NCI-H2196 (cell line): ENCODE measurements around the gene TCF23.
A peak's percentile ranks its signal among the peaks of the same experiment; 100 is the strongest.
"Not testable (repeated sequence)": the region's sequence is repeated elsewhere in the genome, so short reads cannot be mapped to it uniquely, and the experiment has no call there.

ENCODE experiments used
- DNase-seq: peaks from one replicate; lab custom pipeline; 2025; ENCODE audit not compliant: unreplicated experiment; lab: John Stamatoyannopoulos, UW

The TCF23 gene

DNA sequence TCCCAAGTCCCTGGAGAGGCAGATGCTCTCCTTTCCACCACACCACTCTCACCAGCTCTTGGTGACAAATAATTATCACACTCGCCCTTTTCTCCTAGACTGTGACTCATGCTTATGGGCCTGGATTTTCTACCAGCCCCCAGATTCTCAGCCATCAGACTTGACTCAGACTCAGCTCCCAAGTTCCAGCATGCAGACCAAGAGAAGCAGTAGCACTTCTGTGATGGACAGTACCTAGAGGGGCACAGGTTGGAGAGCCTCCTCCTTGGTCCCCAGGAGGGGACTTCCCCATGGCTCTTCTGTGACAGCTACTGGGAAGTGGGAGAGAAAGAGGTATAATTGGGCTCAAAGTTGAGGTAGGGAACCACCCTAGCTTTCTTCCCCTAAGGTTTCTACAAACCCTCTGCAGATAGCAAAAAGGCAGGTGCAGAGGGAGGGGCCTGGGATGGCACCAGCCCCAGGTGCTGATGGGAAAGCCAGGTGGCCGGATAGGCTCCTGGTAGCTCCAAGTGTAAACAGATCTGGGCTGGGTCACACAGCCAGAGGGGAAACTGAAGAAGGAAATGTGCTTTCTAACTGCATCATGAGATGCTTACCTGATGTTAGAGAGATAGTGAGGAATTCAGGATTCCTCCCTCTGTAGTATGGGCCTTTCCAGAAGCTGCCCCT lies 4.1 kb downstream of the TCF23 start:
- peak; percentile 70 for DNase-seq

DNA sequence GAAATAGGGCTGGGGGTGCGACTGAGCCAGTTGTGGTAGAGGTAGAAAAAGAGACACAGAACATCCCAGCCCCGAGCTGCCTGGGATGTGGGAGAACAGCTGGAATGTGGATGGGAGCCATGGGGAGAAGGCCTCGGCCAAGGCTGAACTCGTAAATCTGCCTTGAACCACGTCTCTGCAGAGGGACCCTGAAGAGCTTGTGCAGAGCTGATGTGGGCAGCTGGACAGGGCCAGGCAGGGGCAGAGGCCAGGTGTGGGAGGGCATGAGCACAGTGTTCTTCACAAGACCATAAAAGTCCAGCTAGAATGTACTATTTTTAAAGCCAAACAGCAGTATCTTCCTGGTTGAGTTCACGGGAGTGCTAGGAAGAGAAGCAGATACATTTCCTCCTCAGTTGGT lies 5.7 kb downstream of the TCF23 start:
- DNase-seq = no peak

DNA sequence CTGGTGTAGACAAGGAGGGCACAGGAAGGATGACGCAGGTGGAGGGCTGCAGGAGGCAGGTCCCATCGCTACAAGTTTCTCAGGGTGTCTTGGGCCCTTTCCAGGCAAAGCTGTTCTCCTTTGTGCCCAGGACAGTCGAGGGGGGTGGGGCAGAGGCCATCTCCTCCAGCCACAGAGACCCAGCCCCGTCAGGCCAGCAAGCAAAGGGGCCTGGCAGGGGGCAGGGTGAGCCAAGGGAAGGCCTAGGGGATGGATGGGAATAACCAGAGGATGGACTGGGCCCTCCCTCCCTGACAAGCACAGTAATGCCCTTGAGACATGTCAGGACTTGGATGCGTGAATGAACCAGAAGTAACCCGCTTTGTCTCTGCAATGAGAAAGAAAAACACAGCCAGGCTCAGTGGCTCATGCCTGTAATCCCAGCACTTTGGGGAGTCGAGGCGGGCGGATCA lies 6.3 kb downstream of the TCF23 start:
- DNase-seq = no peak

DNA sequence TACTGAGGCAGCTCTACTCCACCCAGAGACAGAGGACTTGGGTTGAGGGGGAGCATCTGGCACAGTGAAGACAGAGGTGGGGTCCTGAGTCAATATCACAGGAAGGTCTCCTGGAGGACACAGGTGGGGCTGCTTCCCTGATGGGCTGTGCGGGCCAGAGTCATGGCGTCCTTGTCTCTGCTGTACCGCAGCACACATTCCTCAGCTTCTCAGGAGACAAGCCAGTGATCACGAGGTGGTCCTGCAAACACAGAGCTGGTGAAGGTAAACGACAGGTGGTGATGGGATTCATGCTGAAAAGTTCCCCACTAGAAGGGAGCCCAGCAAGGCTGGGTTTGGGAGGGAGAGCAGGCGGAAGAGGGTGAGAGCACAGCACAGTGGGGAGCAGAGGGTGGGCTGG lies 9.7 kb downstream of the TCF23 start:
- DNase-seq = no peak

DNA sequence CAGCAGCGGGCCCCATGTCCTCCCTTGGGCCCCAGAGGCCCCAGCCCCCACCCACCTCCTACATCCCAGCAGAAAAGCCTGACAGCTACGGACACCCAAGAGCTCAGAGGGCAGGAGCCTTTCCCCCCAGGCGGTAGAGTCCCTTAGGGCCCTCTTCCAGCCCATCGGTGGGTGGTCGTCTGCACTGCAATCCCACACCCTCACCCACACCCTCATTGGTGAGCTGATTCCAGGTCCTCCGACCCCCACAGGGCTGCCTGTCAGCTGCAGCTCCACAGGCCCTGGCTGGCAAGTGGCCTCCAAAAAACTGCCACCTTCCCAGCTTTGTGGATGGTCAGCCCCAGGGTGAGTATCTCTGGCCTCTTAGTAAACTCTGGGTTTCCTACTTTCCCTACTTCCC lies 10.5 kb downstream of the TCF23 start:
- DNase-seq = no peak

DNA sequence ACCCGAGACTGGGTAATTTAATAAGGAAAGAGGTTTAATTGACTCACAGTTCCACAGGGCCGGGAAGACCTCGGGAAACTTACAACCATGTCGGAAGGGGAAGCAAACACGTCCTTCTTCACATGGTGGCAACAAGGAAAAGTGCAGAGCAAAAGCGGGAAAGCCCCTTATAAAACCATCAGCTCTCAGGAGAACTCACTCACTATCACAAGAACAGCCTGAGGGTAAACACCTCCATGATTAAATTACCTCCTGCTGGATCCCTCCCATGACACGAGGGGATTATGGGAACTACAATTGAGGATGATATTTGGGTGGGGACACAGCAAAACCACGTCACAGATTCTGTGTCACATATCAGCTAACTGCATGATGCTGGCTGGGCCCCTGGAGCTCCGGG lies 11.4 kb downstream of the TCF23 start:
- DNase-seq = no peak

DNA sequence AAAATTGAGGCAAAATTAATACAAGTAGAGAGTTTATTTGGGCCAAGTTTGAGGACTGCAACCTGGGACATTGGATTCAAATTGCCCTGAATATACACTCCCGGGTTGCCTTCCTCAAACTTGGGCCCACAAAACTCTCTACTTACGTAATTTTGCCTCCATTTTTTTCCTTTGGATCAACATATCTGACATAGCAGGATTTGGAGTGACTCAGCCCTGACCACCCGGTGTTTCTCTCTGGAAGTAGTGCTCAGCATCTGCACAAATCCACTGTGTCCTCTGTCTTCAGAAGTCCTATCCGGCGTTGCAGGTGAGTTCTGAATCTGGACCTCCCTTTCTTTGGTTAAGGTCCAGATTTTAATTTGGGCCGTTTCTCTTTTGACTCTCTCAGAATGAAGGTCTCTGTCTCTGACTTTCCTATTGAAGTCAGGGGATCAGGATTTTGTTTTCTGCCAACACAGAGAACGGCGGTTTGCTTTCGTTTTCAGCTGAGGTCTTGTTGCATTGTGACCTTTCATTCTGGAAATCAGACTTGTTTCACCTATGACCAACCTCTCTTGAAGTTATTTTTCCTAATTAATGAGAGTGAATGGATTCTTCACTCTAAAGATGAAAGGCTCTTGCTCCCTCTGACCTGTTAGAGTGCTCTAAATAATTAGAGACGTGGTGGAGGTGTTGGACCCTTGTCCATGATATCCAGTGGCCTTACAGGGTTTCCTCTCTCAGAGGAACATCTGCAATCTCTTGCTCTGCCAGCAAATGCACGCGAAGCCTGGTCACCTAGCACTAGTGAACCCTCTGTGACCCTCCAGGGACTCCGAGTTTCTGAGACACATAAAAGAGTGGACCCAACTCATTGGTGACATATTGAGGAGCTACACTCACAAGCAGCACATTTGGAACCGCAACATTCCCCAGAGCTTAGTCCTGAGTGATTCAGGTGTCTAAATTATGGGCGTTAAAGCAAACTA lies 13.6 kb downstream of the TCF23 start:
- no peak for DNase-seq

DNA sequence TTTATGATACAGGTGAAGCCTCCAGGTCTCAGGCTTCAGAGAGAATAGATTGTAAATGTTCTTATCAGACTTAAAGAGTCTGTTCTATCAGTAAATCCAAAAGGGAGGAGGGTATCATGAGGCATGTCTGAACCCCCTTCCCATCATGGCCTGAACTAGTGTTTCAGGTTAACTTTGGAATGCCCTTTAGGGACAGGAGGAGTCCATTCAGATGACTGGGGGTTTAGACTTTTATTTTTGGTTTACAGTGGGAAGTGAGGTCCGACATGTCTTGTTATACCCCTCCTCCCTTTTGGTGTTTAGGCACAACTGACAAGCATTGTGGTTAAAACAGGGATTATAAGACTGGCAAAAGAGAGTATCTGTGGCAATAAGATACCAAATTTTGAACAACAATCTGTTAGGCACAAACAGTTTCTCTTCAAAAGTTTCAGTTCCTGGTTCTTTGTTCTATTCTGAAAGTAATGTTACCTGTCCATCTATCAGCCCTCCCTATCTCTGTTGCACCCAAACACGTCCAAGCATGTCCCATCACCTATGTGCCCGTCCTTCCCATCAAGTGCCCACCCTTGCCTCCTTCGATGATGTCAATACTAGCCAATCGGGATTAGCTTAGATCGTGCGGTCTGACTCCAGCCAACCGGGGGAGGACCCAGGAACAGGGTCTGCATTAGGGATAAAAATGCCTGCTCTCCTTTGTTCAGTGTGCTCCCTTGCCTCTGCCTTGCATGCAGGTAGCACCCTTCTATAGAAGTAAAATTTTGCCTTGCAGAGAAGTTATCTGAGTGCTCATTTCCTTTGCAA lies 16.4 kb downstream of the TCF23 start:
- no peak for DNase-seq

DNA sequence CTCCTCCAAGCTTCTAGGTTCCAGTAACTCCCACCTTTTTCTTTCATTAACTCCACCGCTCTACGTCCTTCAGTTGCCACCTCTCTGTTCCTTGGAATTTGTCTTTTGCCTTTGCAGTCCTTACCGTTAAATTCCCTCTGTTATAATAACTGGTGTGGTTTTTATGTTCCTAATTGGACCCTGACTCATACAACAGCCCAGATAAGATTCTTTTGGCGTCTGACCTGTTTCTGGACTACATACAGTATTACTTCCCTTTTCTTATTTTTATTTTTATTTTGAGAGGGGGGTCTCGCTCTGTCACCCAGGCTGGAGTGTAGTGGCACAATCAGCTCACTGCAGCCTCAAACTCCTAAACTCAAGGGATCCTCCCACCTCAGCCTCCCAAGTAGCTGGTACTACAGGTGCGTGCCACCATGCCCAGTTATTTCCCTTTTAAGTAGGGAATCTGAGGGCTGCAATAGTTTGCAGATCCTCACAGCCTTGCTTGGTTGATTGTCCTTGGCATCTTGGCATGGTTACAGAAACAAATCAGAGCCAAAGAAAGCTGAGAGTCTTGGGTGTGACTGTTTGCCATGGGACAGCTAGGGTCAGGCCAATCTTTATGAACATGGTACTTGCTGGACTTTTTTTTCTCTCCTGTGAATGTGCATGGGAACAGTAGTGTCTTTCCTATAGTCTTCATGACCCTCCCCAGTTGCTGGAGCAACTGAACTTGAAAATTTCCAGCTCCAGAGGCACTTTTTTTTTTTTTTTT lies 22.0 kb downstream of the TCF23 start:
- no peak for DNase-seq

DNA sequence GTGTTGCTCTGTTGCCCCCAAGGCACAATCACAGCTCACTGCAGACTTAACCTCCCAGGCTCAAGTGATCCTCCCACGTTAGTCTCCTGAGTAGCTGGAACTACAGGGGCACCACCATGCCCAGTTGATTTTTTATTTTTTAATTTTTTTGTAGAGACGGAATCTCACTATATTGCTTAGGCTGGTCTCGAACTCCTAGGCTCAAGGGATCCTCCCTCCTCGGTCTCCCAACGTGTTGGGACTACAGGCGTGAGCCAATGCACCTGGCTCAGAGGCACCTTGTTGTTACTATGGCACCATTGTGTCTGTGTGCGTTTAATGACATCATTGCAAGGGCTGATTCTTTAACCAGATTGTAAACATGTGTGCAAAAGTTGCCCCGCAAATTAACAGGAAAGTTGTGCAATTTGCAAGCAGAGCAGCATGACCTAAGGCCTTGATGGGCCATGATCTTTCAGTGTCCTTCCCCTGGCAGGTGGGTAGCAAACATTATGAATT lies 22.6 kb downstream of the TCF23 start:
- DNase-seq = peak; percentile 34

DNA sequence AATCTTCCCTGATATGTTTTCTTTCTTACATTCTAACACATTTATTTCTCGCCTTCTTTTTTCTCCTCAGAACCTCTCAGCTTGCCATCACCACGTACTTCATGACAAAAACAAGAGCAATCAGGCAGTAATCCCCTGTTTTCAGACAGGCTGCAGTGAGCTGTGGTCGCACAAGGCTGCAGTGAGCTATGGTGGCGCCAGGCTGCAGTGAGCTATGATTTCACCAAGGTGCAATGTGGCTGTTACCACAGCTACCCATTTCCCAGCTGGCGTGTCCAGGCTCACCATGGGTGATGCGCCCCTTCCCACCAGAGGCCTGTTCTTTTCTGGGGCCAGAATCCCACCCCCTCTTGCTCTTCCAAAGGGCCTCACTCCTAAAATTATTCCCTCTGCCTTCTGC lies 25.8 kb downstream of the TCF23 start:
- DNase-seq = no peak

DNA sequence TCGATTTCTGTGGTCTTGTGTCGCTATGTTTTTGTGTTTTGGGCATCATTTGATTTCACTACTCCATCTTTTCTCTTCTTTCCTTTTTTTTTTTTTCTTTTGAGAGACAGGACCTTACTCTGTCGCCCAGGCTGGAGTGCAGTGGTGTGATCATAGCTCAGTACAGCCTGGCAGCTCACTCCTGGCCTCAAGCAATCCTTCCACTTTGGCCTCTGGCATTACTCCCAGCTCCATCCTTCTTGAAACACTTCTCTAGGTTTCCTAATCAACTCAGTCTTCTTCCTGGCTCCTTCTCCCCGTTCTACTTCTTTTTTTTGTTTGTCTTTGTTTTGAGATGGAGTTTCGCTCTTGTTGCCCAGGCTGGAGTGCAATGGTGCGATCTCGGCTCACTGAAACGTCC lies 26.5 kb downstream of the TCF23 start:
- DNase-seq = no peak

DNA sequence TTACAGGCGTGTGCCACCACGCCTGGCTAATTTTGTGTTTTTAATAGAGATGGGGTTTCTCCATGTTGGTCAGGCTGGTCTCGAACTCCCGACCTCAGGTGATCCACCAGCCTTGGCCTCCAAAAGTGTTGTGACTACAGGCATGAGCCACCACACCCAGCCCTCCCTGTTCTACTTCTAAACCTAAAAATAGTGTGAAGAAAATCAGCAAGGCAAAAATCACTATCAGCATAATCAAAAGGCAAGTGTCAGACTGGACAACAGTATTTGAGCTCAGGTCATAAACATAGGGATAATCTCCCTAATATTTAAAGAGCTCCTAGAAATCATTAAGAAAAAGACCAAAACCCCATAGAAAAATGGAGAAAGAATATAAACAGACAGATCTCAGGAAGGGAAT lies 27.0 kb downstream of the TCF23 start:
- DNase-seq = not testable (repeated sequence)

DNA sequence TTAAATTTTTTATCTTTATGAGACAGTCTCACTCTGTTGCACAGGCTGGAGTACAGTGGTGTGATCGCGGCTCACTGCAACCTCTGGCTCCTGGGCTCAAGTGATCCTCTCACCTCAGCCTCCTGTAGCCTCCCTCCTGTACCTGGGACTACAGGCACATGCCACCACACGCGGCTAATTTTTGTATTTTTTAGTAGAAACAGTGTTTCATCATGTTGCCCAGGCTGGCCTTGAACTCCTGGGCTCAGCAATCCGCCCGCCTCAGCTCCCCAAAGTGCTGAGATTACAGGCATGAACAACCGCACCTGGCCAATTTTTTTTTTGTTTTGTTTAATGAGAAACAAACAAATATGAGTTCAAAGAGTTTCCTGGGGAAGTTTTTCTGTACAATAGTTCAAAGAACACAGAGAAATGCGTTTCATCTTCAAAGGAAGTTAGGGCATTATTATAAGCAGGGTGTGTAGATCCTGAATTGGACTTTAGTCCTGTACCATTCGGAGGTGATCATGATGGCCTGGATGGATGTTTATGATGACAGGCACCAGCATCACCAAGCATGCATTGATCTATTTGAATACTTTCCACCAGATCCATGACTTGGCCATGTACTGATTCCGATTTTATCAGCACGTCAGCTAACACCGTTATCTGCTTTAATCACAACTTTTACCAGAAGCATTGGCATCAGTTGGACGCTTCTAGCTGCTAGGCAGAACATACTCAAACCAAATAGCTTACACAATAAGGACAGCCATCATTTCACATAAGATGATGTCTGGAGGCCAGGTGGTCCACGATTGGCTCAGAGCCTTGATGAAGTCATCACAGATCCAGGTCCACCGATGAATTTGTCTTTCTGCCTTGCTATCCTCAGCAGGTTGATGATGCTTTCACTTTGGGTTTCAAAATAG lies 28.9 kb downstream of the TCF23 start:
- DNase-seq = no peak

DNA sequence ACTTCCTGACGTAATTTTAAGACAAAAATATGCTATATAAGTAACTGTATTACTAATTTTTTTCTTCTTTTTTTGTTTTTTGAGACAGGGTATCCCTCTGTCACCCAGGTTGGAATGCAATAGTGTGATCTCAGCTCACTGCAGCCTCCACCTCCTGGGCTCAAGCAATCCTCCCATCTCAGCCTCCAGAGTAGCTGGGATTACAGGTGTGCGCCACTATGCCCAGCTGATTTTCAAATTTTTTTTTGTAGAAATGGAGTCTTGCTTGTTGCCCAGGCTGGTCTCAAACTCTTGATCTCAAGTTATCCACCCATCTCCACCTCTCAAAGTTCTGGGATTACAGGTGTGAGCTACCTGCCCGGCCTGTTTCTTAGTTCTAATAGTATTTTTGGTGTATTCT lies 29.7 kb downstream of the TCF23 start:
- no peak for DNase-seq

DNA sequence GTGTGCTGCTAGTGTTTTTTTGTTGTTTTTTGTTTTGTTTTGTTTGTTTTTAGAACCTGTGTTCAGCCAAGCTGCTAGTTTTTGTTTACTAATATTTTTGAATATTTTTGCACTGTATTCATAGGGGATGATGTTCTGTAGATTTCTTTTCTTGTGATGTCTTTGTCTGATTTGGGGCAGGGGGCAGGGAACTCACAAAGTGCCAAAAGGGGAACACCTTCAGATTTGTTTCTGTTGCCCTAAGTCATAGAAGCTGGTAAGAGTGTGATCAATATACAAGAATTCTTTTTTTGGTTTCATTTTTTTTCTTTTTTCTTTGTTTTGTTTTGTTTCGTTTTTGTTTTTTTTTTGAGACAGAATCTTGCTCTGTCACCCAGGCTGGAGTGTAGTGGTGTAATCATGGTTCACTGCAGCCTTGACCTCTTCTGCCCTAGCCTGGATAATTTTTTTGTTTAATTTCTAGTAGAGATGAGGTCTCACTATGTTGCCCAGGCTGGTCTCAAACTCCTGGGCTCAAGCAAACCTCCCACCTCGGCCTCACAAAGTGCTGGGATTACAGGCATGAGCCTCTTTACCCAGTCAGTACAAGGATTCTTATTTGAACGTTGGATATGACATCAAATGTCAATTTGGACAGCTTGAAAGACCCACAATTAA lies 30.7 kb downstream of the TCF23 start:
- no peak for DNase-seq

DNA sequence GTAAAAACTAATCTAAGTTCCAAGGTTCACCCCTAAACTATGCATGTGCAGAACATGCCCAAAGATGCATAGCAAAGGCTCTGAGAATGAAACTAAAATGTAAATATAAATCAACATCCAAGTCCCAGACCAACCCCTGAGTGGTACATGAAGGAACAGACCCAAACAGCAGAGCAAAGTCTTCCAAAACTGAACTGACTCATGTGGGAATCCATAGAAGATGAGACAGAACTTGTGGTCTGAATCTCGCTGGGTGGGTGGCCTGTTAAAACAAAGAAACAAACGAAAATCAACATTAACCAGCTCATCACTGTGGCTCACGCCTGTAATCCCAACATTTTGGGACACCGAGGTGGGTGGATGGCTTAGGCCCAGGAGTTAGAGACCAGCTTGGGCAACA lies 33.5 kb downstream of the TCF23 start:
- DNase-seq = no peak

DNA sequence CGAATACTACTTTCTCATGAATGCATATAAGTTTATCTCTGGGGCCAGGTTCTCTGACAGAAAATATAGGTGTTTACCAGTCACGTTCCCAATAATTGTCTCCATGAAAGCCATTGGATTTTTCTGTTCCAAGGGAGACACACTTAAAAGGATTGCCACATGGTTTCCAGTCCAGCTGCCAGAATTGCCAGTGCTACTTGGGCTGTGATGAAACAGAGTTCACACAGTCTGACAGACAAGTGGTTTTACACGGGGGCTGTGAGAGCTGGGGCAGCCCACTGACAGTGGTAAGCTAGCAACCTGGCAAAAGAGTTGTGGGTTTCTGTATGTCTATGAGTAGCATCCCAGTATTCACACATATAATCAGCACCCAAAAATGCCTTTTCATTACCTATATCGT lies 35.3 kb downstream of the TCF23 start:
- DNase-seq = no peak
